ENCODE data around the gene C16orf86.

Gene C16orf86, protein sequence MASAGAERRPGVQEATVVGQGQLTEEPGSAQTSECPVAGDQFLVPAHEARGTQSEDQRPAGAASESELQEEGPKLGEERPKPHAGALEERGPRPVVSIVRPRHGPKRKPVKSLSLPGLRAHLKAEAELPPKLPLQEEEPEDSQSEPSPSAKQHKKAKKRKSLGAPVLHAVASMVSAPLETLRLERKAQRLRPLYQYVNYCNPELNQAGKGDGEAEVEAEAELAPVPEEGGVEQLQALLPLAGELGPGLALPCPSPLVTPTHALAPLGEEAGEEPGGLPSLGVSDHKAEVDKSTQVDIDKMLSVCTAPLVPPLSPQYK

DNA sequence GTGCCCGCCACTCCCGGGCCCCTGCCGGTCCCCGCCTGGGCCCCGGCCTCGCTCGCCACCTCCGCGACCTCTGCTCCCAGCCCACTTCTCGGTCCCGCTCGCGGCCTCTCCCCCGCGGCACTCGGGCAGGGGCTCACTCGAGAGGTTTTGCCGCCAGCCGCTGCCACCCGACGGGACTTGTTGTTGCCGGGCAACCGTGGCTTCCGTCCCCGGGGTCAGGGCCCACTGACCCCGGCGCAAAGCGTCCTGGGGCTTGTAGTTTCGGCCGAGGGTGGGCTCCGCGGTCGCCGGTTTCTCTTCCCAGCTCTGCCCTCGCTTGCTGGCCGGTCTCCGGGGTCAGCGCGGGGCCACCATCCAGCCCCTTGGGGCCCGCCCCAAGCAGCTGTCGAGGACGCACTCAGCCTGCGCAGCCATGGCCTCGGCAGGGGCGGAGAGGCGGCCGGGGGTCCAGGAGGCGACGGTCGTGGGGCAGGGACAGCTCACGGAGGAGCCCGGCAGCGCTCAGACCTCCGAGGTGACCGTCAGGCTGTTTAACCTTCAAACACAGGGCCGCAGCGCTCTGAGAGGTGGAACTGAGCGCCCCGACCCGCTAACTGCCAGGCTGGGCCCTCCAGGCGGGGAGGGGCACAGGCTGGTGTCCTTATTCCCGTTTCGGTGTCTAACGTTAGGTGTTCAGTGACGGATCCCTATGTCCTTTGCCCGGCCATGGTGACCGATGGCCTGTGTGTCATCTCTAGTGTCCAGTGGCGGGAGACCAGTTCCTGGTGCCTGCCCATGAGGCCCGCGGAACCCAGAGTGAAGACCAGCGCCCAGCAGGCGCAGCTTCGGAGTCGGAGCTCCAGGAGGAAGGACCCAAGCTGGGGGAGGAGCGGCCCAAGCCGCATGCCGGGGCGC, at the start of gene C16orf86, which contains the start of gene ENKD1:
Gene C16orf86, plus strand, starts transcription at position 256 of the 894 bp plus-strand sequence. Its CDS starts 157 bp downstream, at position 413.
Gene ENKD1, minus strand, starts transcription at position 192 of the 894 bp plus-strand sequence. CDS start 308 bp downstream, outside the sequence.
- DNase-seq (ENCODE audit: low read depth), result no peak

DNA sequence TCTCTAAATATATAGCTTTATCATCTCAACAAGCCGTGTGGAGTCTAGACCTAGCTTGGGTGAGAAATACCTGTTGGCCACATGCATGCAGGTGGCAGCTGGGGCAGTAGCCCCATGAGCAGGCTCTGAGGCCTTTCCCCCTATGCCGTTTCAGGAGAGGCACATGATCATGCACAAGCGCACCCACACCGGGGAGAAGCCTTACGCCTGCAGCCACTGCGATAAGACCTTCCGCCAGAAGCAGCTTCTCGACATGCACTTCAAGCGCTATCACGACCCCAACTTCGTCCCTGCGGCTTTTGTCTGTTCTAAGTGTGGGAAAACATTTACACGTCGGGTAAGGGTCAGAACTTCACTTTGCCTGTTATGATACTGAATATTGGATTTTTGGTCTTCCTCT, 38.4 kb upstream of the C16orf86 start:
- no peak for DNase-seq (ENCODE audit: low read depth)

DNA sequence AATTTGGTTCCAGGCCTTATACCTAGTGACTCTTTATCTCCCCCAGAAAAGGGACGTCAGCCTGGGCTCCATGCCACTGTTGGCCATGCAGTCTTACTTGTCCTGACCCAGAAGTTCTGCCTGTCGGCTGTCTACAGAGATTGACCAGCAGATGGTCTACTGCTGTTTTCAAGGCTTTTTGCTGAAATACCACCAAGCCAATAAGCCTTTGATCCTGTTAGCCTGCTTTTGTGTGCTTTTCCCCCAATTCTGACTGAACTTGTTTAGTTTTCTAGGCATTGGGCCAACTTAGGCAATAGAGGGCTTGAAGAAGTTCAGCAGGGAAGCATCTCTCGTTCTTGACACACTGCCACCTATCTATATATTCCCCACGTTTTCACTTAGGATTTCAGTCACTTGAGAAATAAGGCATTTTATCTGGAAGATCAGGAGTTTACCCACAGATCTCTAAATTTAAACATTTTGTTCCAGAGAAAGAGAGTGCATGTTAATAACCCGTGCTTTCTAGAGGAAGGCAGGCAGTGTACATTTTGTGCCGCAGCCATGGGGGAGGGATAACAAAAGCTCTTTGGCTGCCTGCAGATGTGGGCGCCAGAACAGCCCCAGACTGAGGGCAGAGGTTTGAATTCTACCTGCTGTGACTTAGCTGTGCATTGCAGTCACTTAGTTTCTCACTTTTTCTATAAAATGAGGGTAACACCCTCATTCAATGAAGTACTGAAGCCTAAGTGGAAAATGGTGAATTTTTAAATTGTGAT, 34.0 kb upstream of the C16orf86 start:
- no peak for DNase-seq (ENCODE audit: low read depth)

DNA sequence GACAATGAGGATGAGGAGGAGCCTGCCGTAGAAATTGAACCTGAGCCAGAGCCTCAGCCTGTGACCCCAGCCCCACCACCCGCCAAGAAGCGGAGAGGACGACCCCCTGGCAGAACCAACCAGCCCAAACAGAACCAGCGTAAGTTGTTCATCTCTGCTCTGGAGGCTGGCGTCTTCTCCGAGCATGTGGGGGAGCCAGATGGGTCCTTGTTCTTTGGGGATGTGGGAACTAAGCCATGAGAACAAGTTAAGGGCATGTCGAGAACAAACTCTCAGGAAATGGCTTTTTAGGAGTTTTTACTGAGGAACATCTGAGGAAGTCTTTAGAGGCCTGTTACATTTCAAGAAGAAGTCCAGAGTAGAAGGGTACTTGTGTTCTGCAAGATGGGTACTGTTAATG, 29.9 kb upstream of the C16orf86 start:
- no peak for DNase-seq (ENCODE audit: low read depth)

DNA sequence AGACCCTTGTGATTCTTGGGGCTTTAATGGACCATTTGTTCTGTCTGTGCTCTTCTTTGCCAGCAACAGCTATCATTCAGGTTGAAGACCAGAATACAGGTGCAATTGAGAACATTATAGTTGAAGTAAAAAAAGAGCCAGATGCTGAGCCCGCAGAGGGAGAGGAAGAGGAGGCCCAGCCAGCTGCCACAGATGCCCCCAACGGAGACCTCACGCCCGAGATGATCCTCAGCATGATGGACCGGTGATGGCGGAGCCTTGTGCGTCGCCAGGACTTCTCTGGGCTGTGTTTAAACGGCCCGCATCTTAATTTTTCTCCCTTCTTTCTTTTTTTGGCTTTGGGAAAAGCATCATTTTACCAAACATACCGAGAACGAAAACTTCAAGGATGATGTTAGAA, 29.0 kb upstream of the C16orf86 start:
- no peak for DNase-seq (ENCODE audit: low read depth)

DNA sequence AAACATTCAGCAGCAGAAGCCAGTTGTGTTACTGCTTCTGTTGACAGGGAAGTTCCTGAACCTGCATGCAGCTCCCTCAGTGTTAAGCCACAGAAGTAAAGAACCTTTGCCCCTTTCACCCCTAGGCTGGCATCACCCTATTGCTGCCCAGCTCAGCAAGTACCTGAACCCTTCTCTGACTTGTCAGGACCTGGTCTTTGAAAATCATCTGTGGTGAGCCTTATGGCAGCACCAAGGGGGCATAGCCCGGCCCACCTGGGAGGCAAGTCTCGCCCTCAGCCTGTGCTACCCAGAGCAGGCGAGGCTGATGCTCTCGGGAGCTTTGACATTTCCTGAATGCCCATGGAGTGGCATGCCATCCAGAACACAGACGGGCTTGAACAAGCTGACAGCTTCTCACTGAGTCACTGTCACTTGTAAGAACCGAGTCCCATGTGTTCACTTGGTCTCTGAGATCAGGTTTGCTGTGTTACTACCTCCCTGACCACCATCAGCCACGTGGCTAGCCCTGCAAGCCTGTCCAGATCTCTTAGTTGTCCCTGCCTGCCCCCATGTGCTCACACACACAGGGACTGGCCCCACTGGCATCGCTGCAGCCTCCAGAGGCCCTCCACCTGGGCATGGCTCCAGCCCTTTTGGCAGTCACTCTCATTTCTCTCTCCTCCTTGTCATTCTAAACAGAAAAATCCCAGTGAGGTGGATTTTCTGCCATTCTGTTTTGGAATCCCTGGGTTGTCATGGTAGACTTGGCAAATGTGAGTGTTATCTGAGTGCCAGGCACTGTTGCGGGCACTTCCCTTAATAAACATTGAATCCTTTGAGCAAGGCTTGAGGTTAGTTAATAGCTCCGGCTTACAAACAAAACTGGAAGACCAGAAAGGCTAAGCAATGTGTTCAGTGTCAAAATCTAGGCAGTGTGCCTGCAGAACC, 24.6 kb upstream of the C16orf86 start:
- DNase-seq (ENCODE audit: low read depth), result no peak

DNA sequence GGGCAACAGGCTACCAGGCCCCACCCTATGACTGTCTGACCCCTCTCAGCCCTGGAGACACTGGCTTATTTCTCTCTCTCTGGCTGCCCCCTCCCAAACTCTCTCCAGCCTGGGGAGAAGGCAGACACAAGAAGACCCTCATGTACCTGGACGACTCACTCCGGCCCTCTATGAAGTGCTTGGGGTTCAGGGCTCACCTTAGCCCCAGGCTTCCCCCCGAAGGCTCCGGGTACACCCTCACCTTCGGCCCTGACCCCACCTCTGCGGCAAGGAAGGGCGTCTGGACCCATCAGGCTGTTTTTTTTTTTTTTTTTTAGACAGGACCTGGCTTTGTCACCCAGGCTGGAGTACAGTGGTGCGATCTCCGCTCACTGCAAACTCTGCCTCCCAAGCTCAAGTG, 22.6 kb upstream of the C16orf86 start:
- DNase-seq (ENCODE audit: low read depth), result no peak

DNA sequence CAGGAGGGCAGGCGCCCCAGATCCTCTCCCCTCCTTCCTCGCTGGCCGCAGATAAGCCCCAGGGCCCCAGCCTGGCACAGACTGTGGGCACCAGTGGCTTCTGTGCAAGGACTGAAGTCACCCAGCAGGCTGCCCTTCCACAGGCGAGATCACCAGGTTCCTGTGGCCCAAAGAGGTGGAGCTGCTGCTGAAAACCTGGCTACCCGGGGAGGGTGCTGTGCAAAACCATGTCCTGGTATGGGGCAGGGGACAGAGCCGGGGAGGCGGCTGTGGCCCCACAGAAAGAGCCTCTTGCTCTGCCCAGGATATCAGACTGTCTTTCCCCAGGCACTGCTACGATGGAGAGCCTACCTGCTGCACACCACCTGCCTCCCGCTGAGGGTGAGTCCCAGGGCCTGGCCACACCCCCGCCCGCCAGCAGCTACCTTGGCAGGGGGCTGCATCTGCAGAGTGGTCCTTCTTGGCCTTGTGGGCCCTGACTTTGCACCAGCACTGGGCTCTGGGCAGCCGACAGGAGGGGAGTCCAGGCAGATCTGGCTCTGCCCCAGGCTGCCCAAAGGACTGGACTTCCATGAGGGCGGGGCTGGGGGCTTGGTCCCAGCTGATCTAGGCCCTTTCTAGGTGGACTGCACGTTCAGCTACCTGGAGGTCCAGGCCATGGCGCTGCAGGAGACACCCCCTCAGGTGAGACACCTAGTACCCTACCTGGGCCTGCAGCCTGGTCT, 21.1 kb upstream of the C16orf86 start:
- no peak for DNase-seq (ENCODE audit: low read depth)

DNA sequence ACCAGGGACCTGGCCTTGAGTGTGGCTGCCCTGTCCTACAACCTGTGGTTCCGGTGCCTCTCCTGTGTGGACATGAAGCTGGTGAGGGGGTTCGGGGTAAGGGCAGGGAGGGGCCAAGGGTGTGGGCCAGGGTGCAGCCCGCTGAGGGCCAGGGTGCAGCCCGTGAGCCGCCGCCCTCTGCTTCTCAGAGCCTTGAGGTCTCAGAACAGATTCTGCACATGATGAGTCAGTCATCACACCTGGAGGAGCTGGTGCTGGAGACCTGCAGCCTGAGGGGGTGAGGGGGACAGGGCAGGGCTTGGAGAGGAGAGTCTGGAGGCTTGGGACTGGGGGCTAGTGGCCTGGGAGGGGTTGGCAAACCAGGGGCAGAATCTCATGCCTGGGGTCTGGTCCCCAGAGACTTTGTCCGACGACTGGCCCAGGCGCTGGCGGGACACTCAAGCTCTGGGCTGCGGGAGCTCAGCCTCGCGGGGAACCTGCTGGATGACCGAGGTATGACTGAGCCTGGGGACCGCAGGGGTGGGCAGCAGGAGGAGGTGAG, 19.4 kb upstream of the C16orf86 start:
- no peak for DNase-seq (ENCODE audit: low read depth)

DNA sequence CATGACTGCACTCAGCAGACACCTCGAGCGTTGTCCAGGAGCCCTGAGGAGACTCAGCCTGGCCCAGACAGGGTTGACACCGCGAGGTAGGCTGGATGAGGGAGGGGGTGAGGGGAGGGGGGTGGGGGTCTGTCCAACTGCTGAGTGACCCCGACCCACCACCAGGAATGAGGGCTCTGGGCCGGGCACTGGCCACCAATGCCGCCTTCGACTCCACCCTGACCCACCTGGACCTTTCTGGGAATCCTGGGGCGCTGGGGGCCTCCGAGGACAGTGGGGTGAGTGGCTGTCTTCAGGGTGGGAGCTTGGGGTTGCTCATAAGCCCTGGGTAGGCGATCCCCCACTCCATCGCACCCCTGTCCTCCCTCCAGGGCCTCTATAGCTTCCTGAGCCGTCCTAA, 18.9 kb upstream of the C16orf86 start:
- DNase-seq (ENCODE audit: low read depth), result no peak

DNA sequence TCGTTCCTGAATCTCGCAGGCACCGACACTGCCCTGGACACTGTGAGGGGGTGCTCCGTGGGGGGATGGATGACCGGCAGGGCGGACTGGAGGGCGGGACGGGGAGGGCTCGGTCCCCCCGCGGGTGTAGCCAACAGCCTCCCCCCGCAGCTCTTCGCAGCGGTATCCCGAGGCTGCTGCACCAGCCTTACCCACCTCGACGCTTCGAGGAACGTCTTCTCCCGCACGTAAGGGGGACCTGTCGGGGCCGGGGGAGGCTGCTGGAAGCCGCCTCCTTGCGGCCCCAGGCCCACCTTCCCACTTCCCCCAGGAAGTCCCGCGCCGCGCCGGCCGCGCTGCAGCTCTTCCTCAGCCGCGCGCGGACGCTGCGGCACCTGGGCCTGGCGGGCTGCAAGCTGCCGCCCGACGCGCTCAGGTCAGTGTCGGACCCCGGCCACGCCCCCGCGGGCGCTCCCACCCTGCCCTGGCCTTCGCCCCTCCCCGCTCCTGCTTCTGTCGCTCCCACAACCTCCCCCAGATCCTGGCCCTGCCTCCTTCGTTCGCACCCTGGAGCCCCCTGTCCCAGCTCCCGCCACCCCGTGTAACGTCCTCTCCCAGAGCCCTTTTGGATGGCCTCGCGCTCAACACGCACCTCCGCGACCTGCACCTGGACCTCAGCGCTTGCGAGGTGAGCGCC, 18.4 kb upstream of the C16orf86 start:
- DNase-seq (ENCODE audit: low read depth), result no peak

DNA sequence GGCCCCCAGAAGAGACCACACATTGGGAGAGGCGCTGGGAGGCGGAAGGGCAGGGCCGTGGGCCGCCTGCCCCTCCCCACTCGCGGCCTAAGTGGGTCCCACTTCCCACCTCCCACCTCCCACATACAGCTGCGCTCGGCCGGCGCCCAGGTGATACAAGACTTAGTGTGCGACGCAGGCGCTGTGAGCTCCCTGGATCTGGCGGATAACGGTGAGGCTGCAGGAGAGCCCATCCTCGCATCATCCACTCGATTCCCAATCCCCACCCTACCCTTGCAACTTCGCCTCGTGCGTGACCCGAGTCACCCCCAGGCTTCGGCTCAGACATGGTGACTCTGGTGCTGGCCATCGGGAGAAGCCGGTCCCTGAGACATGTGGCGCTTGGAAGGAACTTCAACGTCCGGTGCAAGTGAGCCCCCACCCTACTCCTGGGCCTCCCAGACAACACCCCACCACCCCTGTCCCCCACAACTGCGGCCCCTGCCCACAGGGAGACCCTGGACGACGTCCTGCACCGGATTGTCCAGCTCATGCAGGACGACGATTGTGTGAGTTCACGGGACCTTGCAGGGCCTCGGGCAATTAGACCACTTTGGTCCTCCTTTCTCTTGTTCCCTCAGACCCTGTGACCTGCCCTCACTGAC, 17.7 kb upstream of the C16orf86 start:
- no peak for DNase-seq (ENCODE audit: low read depth)

DNA sequence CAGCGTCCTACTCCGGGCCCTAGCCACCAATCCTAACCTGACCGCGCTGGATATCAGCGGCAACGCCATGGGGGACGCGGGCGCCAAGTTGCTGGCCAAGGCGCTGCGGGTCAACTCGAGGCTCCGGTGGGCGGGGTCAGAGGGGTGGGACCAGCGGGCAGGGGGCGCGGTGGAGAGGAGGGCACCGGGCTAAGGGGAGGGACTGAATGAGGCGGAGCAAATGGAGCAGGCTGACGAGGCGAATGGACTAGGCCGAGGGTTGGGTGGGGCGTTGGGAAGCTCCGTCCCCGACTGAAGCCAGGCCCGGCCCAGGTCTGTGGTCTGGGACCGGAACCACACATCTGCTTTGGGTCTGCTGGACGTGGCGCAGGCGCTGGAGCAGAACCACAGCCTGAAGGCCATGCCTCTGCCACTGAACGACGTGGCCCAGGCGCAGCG, 17.1 kb upstream of the C16orf86 start:
- DNase-seq (ENCODE audit: low read depth), result no peak

DNA sequence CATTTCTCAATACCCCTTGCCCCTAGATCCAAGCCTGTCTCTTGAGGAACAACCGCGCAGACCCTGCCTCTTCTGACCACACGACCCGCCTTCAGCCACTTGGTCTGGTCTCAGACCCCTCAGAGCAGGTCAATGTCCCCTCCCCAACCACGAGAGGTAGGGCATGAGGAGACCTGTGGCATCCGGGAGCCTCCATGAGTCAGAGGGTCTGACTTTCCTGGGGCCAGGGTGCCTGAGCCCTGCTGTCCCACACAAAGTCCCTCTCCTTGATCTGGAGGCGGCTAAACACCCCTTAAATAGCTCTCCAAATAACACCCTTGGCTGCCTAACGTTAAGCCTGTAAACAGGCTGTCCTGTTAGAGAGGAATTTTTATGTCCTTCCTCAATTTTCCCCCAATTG, 16.6 kb upstream of the C16orf86 start:
- DNase-seq (ENCODE audit: low read depth), result no peak

DNA sequence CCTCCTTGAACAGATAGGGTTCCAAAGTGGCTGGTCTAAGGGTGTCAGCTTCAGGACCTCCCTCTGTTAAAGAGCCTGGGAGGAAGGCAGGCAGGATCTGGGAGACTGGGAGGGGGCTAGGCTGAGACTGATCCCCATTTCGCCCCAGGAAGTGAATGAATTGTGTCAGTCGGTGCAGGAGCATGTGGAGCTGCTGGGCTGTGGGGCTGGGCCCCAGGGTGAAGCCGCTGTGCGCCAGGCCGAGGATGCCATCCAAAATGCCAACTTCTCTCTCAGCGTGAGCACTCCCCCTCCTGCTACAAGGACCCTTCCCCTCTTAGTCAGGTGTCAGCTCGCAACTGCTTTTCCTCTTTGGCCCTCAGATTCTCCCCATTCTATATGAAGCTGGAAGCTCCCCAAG, 15.6 kb upstream of the C16orf86 start:
- no peak for DNase-seq (ENCODE audit: low read depth)

DNA sequence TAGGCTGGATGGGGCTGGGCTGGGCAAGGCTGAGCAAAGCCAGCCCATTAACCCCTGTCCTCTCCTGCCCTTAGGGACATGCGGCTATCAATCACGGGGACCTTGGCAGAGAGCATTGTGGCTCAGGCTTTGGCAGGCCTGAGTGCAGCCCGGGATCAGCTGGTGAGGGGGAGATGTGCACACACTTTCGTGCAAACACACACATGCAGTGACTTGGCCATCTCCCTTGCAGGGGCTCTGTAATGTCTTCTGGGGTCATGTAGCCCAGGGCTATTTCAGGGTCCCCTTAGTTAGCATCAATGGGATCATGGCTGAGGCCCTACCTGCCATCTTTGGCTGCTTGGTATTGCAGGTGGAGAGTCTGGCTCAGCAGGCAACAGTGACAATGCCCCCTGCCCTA, 14.8 kb upstream of the C16orf86 start:
- no peak for DNase-seq (ENCODE audit: low read depth)

DNA sequence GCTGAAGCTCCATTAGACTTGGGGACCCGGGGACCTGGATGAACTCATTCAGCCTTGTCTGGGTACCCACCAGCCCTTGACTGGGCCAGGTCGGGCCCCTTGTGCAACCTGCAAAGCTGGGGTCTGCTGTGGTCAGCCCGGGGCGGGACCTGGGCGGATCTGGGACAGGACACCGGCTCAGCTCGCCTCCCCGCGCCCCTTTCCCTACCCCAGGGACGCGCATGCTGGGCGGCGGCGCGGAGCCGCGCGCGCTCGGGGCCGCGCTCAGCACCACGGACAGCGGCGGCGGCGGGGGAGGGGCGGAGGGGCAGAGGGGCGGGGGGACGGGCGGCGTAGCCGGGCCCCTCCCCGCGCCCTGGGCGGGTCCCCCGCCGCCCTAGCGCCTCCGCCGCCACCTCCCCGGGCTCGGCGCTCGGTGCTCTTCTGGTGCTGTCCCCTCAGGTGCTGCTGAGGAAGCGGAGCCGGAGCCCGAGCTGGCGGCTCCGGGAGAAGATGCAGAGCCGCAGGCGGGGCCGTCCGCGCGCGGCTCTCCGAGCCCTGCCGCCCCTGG, 14.0 kb upstream of the C16orf86 start:
- no peak for DNase-seq (ENCODE audit: low read depth)

DNA sequence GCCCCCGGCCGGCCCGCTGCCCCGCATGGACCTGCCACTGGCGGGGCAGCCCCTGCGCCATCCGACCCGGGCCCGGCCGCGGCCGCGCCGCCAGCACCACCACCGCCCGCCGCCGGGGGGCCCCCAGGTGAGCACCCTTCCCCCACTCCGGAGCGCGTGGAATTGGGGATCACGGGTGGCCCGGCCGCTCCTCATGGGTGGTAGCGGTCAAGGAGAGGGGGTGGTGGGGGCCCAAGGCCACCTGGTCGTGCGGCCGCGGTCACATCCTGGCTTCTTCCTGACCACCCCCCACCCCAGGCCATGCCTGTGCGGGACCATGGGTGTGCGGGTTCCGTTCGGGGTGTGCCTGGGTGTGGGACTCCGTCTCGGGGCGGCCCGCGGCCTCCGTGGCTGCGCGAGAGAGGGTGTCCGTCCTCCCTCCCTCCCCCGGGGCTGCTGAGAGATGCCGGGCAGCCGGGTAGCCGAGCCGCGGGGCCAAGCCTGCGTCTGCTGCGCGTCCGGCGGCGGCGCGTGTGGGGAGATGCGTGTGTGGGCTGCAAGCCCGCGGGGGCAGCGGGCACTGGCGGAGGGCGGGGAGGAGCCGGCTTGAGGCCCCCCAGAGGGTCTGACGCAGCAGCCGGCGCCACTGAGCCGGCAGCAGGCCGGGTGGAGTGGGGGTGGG, 13.4 kb upstream of the C16orf86 start:
- DNase-seq (ENCODE audit: low read depth), result no peak
